ENCODE measurements around the gene TNK2.

- TF ChIP-seq CTCF (IDR thresholded peaks at IDR 0.05; ENCODE audit: extremely low read depth in 1 of 2, insufficient read depth in 1 of 2, low read depth in 1 of 2, low read length in 2 of 2) (no peak), JUN (IDR thresholded peaks at IDR 0.05; ENCODE audit: borderline replicate concordance, insufficient read depth, insufficient read length, low read depth) (no peak), EZH2 (IDR thresholded peaks at IDR 0.05; ENCODE audit: borderline replicate concordance, low read depth, low read length, severe bottlenecking) (no peak), POLR2A (IDR thresholded peaks at IDR 0.05; ENCODE audit: low read depth, low read length) (no peak), MYC (IDR thresholded peaks at IDR 0.05; ENCODE audit: low read depth, low read length) (no peak), POLR2AphosphoS5 (IDR thresholded peaks at IDR 0.05; ENCODE audit: insufficient read depth, low read depth, low read length) (no peak)
- TF ChIP-seq, protein P1, sequence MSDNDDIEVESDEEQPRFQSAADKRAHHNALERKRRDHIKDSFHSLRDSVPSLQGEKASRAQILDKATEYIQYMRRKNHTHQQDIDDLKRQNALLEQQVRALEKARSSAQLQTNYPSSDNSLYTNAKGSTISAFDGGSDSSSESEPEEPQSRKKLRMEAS (IDR thresholded peaks at IDR 0.05; ENCODE audit: insufficient read depth, insufficient read length), result peak; percentile 14
Measured at GRCh38 chr3:195896361-195897080, 11.8 kb downstream of the TNK2 start.

Measured in endothelial cell of umbilical vein (primary cell).